ENCODE data around the gene MARCO.
"Not testable (repeated sequence)": the region's sequence is repeated elsewhere in the genome, so short reads cannot be mapped to it uniquely, and the experiment has no call there.

MARCO gene

GRCh38 chr2:119005051-119005450, 63.1 kb downstream of the MARCO start:
- no peak for DNase-seq (ENCODE audit: low spot score)

DNA sequence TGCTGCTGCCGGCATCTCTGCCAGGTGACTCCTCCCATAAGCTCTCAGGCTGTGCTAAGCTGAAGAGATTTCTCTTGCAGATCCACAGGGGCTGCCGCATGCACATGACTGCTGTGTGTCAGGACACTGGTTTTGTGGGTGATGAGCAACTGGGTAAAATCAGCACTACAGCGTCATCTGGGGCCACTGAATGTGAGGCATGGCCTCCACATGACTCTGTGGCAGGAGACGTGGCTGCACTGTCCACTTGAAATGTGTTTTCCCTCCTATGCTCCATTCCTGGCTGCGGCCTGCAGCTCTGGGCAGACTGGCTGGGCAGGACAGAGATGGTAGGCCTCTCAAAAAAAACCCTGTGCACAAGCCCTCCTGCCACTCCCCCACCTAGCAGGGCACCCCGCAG, 63.6 kb downstream of the MARCO start:
- no peak for DNase-seq (ENCODE audit: low spot score)

DNA sequence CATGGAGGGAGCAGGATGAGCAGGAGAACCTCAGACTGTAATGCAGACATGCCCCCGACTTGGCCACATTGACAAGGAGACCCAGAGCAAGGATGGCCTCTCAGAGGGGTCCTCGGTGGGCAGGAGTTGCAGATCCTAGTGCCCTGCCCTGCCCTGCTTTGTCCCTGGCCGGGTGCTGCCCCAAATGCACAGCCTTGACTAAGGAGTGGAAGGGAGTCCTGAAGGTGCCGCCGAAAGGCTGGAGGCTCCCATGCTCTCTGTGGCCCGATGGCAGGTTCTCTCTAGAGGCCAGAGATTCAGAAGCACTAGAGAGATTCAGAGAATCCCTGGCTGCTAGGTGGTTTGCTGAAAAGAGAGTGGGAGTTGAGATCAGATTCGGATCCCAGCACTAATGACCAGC, 64.4 kb downstream of the MARCO start:
- DNase-seq (ENCODE audit: low spot score), result no peak

GRCh38 chr2:119008108-119008507, 66.1 kb downstream of the MARCO start:
- DNase-seq (ENCODE audit: low spot score), result no peak

- no peak for DNase-seq (ENCODE audit: low spot score)
Observed at GRCh38 chr2:119009110-119009509, 67.1 kb downstream of the MARCO start.

DNA sequence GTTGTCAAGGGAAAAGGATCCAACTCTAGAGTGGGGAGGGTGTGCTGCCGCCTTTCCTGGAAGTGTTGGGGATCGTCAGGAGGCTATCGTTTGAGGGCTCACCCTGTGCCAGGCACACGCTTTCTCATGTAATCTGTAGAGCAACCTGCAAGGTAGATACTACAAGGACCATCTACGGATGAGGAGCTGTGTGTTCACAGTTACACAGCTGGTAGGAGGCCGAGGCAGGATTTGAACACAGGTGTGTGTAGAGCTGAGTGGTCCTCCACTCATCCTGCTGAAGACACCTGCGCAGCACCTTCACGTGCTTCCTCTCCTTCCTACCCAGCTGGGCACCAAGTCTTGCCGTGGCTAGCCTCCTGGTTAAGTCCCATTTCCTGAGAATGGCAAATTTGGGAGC, 68.3 kb downstream of the MARCO start:
- no peak for DNase-seq (ENCODE audit: low spot score)

DNA sequence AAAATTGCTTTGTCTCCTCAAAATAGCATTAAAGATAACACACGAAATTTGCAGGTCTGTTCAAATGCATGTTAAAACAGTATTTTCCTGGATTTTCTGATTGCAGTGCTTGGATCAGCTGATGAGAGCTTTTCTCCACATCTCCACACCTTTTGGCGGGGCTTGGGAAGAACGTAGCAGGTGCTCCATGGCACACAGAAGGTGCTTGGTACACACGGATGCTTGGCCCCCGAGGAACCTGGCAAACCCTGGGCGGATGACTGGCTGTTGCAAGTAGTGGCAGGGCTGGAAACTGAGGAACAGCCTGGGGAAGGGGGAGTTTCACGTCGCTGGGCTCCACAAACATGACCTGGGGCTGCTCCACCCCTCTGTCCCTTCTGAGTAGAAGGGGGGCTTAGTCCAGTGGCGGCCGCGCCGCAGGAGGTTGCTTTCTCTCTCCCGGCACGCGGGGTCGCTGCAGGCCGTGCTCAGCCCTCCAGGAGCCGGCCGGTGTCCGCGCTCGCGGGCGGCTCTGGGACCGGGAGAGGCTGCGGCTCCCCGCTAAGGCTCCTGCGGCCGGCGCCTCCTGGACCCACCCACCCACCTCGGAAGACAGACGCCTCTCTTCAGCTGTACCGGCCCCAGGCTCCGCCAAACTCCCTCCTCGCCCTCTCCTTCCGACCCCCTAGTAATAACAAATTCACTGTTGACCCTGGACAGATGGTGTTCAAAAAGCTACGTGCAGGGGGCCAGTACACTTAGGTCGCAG, 69.3 kb downstream of the MARCO start:
- DNase-seq (ENCODE audit: low spot score), result peak; percentile 72

GRCh38 chr2:119011910-119012209, 69.9 kb downstream of the MARCO start:
- no peak for DNase-seq (ENCODE audit: low spot score)

DNA sequence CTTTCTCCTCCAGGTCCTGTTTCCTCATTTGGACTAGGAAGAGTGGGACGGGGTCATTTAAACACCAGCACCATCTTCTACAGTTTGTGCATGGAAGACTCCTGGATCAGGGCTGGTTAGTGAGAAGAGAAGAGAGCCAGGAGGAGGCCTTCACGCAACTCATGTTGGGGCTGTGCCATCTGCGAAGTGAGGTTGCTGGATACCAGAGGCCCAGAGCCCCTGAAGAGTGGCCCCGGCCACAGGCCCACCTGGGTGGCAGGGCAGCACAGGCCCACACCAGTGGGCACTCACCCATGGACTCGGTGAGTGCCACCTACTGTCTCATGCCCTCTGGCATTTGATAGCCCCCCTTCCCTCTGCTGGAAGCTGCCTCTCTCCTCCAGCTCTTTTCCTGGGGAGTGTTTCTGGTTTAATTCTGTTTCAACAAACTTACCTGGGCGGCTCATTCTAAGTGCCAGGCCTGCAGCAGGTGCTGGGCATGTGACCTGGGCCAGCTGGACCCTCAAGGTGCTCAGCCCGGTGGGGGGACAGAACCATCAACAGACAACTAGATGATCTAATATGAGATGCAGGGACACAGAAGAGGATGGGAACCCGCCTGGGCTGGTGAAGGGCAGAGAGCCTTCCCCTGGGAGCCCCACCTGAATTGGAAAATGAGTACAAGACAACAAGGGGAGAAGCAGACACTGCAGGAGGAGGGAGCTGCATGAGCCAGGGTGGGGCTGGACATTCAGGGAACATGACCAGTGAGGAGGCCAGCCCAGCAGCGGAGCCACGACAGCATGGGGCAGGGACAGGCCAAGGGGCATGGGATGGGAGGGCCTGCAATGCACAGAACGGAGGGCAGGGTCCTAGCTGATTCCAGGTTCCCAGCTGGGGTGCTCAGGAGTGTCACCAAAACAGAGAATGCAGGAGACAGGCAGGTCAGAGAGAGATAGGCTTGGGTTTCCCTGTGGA, 70.6 kb downstream of the MARCO start:
- peak; percentile 41 for DNase-seq (ENCODE audit: low spot score)

- DNase-seq (ENCODE audit: low spot score), result peak; percentile 44
Observed at GRCh38 chr2:119013671-119014070, 71.7 kb downstream of the MARCO start.

- no peak for DNase-seq (ENCODE audit: low spot score)
Observed at GRCh38 chr2:119015845-119016244, 73.9 kb downstream of the MARCO start.

DNA sequence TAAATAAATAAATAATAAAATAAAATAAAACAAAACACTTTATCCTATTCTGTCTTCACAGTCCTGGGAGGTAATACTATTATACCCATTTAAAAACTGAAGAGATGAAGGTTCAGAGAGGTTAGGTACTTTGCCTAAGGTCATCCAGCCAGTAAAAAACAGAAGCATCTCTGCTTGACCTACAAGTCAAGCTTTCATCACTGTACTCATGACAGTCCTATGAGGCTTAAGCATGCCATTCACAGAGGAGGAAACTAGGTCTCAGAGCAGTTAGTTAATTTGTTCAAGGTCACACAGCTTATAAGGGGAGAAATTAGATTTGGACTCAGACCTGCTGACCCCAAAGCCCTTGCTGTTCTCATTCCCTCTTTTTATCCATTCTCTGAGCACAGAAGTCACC, 77.5 kb downstream of the MARCO start:
- DNase-seq (ENCODE audit: low spot score), result no peak

GRCh38 chr2:119022678-119023077, 80.7 kb downstream of the MARCO start:
- no peak for DNase-seq (ENCODE audit: low spot score)

DNA sequence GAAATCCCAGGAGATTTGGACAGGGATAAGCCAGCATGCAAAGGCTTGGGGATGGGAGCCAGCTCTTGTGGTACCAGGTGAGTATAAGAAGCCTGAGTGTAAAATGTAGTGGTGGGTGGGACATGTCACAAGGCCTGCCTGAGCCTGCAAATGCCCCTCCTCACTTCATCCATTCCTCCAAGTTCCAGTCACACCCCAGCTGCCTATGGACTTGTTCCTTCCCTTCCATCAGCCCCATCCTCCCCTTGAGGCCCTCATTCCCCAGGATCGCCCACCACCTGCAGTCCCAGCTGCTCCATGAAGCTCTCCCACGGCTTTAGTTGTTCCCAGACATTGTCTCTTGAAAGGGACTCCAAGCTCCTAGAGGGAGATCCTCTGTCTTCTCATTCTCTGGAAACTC, 81.5 kb downstream of the MARCO start:
- no peak for DNase-seq (ENCODE audit: low spot score)

GRCh38 chr2:119024152-119024551, 82.2 kb downstream of the MARCO start:
- no peak for DNase-seq (ENCODE audit: low spot score)

GRCh38 chr2:119024568-119024967, 82.6 kb downstream of the MARCO start:
- no peak for DNase-seq (ENCODE audit: low spot score)

- DNase-seq (ENCODE audit: low spot score), result no peak
Observed at GRCh38 chr2:119025013-119025412, 83.0 kb downstream of the MARCO start.

GRCh38 chr2:119025762-119026351, 83.9 kb downstream of the MARCO start:
- DNase-seq (ENCODE audit: low spot score), result no peak

GRCh38 chr2:119026890-119027289, 84.9 kb downstream of the MARCO start:
- DNase-seq (ENCODE audit: low spot score), result no peak

GRCh38 chr2:119028327-119029174, 86.6 kb downstream of the MARCO start:
- no peak for DNase-seq (ENCODE audit: low spot score)

DNA sequence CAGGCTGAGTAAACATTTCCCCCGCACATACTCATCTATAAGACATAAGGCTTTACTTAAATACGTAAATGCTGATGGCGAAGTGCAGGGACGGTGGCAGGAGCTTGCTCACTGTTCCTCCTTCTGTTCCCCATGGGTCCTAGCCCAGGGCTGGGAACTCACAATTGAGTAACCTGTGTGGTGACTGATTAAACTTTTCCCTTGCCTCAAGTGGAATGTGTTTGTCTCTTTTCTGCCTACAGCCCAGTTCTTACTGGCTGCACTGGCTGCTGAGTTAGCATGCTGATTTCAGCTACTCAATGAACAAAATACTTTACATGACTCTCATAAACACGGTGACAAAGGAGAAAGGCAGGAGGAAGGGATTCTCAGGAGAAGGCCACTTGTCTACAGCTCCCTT, 87.3 kb downstream of the MARCO start:
- DNase-seq (ENCODE audit: low spot score), result no peak

DNA sequence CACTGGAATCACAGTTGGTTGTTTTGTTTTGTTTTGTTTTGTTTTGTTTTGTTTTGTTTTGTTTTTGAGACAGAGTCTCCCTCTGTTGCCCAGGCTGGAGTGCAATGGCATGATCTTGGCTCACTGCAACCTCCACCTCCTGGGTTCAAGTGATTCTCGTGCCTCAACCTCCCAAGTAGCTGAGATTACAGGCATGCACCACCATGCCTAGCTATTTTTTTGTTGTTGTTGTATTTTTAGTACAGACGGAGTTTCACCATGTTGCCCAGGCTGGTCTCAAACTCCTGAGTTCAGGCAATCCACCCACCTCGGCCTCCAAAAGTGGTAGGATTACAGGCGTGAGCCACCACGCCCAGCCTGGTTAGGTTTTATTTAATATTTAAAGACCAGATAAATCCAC, 95.9 kb downstream of the MARCO start:
- not testable (repeated sequence) for DNase-seq (ENCODE audit: low spot score)

Data from left forelimb (tissue), 1 donor.